ENCODE data around the gene TCOF1.

GRCh38 chr5:150310246-150310645 is 47.3 kb upstream of the TCOF1 start:
- TF ChIP-seq CTCF (IDR thresholded peaks at IDR 0.05) (no peak), POLR2A (IDR thresholded peaks at IDR 0.05) (no peak)
